DND-41 (cell line): ENCODE results near the gene STOML2.

Source experiments
- ATAC-seq: fragments of 200-7000 bp; cut with Tn5 transposase; 3 replicates; pipeline ENCODE4 v1.9.1; 2021; ENCODE audit warnings: low read depth; ENCODE audit not compliant: insufficient read depth
- DNase-seq: peaks from one replicate; pipeline ENCODE4 v3.0.0-alpha.2; 2020
- H2AFZ ChIP-seq: 2 replicates; pipeline ENCODE4 v1.6.0; 2012; ENCODE audit warnings: low read depth, low read length
- H3K27ac ChIP-seq: 2 replicates; pipeline ENCODE4 v1.5.1; 2012; ENCODE audit warnings: low read length, inconsistent platforms
- H3K27me3 ChIP-seq: fragments of 200-600 bp; sonication (generic); 2 replicates; pipeline ENCODE4 v1.6.0; 2012; ENCODE audit warnings: low read length, mild to moderate bottlenecking, inconsistent platforms; ENCODE audit not compliant: insufficient read depth, poor library complexity
- H3K36me3 ChIP-seq: 2 replicates; pipeline ENCODE4 v1.5.1; 2012; ENCODE audit warnings: low read length, inconsistent platforms; ENCODE audit not compliant: insufficient read depth
- H3K4me1 ChIP-seq: 2 replicates; pipeline ENCODE4 v1.5.1; 2012; ENCODE audit warnings: mild to moderate bottlenecking, low read length; ENCODE audit not compliant: insufficient read depth
- H3K4me2 ChIP-seq: 2 replicates; pipeline ENCODE4 v1.6.0; 2012; ENCODE audit warnings: mild to moderate bottlenecking, moderate library complexity, low read length, inconsistent platforms; ENCODE audit not compliant: insufficient read depth
- H3K4me3 ChIP-seq, 2 experiments: fragments of 200-600 bp in 1 of 2; shearing (Covaris generic) in 1 of 2; 2 replicates each; pipeline ENCODE4 v1.5.1; 2012 to 2016; ENCODE audit warnings: inconsistent platforms in 2 of 2, low read length in 2 of 2, mild to moderate bottlenecking in 2 of 2, low read depth in 1 of 2, moderate library complexity in 1 of 2
- H3K79me2 ChIP-seq: 2 replicates; pipeline ENCODE4 v1.6.0; 2012; ENCODE audit warnings: low read length, inconsistent platforms; ENCODE audit not compliant: insufficient read depth
- H3K9ac ChIP-seq: 2 replicates; pipeline ENCODE4 v1.6.0; 2012; ENCODE audit warnings: low read depth, mild to moderate bottlenecking, inconsistent platforms, low read length, moderate library complexity
- H3K9me3 ChIP-seq: 2 replicates; pipeline ENCODE4 v1.5.1; 2012; ENCODE audit warnings: low read length, moderate library complexity, mild to moderate bottlenecking, inconsistent platforms; ENCODE audit not compliant: insufficient read depth, severe bottlenecking
- H4K20me1 ChIP-seq: 2 replicates; pipeline ENCODE4 v1.6.0; 2012; ENCODE audit warnings: low read length; ENCODE audit not compliant: insufficient read depth
- CTCF ChIP-seq: IDR thresholded peaks from 2 replicates; pipeline ENCODE4 v1.5.1; 2012; ENCODE audit warnings: borderline replicate concordance, low read length, moderate library complexity, mild to moderate bottlenecking; ENCODE audit not compliant: poor library complexity, severe bottlenecking; ENCODE audit errors: extremely low read depth
- EZH2 ChIP-seq: IDR thresholded peaks from 3 replicates; pipeline ENCODE4 v1.6.1; 2012; ENCODE audit warnings: borderline replicate concordance, low read depth, mild to moderate bottlenecking, moderate library complexity, low read length, inconsistent platforms; ENCODE audit not compliant: severe bottlenecking

Gene STOML2

GRCh38 chr9:35074141-35074540 is 28.8 kb downstream of the STOML2 start:
- Histone ChIP-seq H3K4me2 (no peak overlapping the region), H2AFZ (no peak overlapping the region), H4K20me1 (peaks cover 48% of the 10 kb centered on the region), H3K36me3 (peaks cover 75% of the 10 kb centered on the region), H3K4me3 (no peak overlapping the region), H3K4me1 (peaks cover 71% of the 10 kb centered on the region), H3K27me3 (no peaks in the 10 kb centered on the region), H3K9me3 (no peaks in the 10 kb centered on the region), H3K79me2 (peaks cover 68% of the 10 kb centered on the region), H3K9ac (no peak overlapping the region), H3K27ac (no peak overlapping the region)
- DNase-seq (no peak), ATAC-seq (no peak)
- TF ChIP-seq EZH2 = no peak

GRCh38 chr9:35073279-35073612 is 29.7 kb downstream of the STOML2 start:
- ATAC-seq (no peak), DNase-seq (no peak)
- H3K4me3 ChIP-seq = peak overlapping the region in 1 of 2 experiments; percentile 82; a peak in 2 of 4 replicates
- no peaks in the 10 kb centered on the region for H3K27me3 ChIP-seq
- H3K79me2 ChIP-seq = peaks cover 68% of the 10 kb centered on the region
- peak overlapping the region; percentile 67 for H3K4me2 ChIP-seq
- H3K36me3 ChIP-seq = peaks cover 82% of the 10 kb centered on the region
- H3K9ac ChIP-seq = peak overlapping the region; percentile 9; the same call in 1 of the 2 replicates
- no peak overlapping the region for H2AFZ ChIP-seq
- no peaks in the 10 kb centered on the region for H3K9me3 ChIP-seq
- peaks cover 63% of the 10 kb centered on the region for H3K4me1 ChIP-seq
- peak overlapping the region; percentile 71 for H3K27ac ChIP-seq
- no peak for TF ChIP-seq EZH2
- no peak for TF ChIP-seq CTCF
- H4K20me1 ChIP-seq = peaks cover 52% of the 10 kb centered on the region

- ATAC-seq (peak; percentile 93), DNase-seq (peak; percentile 97)
- Histone ChIP-seq H3K36me3 (peaks cover 82% of the 10 kb centered on the region), H3K4me3 (peak within 1 kb of the TSS; percentile 82 to 88), H3K79me2 (peaks cover 68% of the 10 kb centered on the region), H4K20me1 (peaks cover 53% of the 10 kb centered on the region), H3K27ac (peak within 1 kb of the TSS; percentile 91), H3K27me3 (no peaks in the 10 kb centered on the region), H3K4me2 (peak within 1 kb of the TSS; percentile 79), H3K4me1 (peaks cover 57% of the 10 kb centered on the region), H2AFZ (peak within 1 kb of the TSS; percentile 77), H3K9ac (peak within 1 kb of the TSS; percentile 98), H3K9me3 (no peaks in the 10 kb centered on the region)
- no peak for TF ChIP-seq EZH2
- TF ChIP-seq CTCF = no peak
These were observed 30.3 kb downstream of the STOML2 start, which contains the start of gene VCP for GRCh38 chr9:35072461-35073278. Gene VCP (minus strand): TSS chr9:35072625. CDS start chr9:35072353, 272 bp downstream.

- peaks cover 68% of the 10 kb centered on the region for H3K79me2 ChIP-seq
- no peaks in the 10 kb centered on the region for H3K9me3 ChIP-seq
- TF ChIP-seq EZH2 = no peak
- TF ChIP-seq CTCF = peak; percentile 34
- peak; percentile 61 for ATAC-seq
- H3K27me3 ChIP-seq = no peaks in the 10 kb centered on the region
- peaks cover 82% of the 10 kb centered on the region for H3K36me3 ChIP-seq
- H3K27ac ChIP-seq = peak overlapping the region; percentile 91
- H3K4me2 ChIP-seq = peak overlapping the region; percentile 79
- H3K4me1 ChIP-seq = peaks cover 50% of the 10 kb centered on the region
- H4K20me1 ChIP-seq = peaks cover 55% of the 10 kb centered on the region
- H3K9ac ChIP-seq = peak overlapping the region; percentile 98
- H3K4me3 ChIP-seq = peak overlapping the region; percentile 82 to 88
- DNase-seq = peak; percentile 71
- H2AFZ ChIP-seq = peak overlapping the region; percentile 77
These were observed 31.0 kb downstream of the STOML2 start for GRCh38 chr9:35071814-35072460.
